Astrocyte of the cerebellum (primary cell): ENCODE data around the gene E2F2.

Experiments
- DNase-seq: peaks from one replicate; pipeline ENCODE4 v3.0.0-alpha.2; 2011; ENCODE audit warnings: low read depth
- H3K4me3 ChIP-seq: 2 replicates; pipeline ENCODE4 v1.5.1; 2011; ENCODE audit warnings: mild to moderate bottlenecking, low read depth, low read length, moderate library complexity
- CTCF ChIP-seq: IDR thresholded peaks from 2 replicates; pipeline ENCODE4 v1.5.1; 2012; ENCODE audit warnings: low read length, low read depth, moderate library complexity, mild to moderate bottlenecking; ENCODE audit errors: missing control alignments
- in situ Hi-C: cut with HindIII; loops from 2 replicates; pipeline ENCODE4 v1.10.0; 2017; ENCODE audit warnings: low sequenced_read_pairs

Gene E2F2

GRCh38 chr1:23567996-23568607 is 37.1 kb upstream of the E2F2 start:
- no peak for TF ChIP-seq CTCF
- in situ Hi-C loops = no loop called here
- H3K4me3 ChIP-seq = peak overlapping the region; percentile 44
- no peak for DNase-seq

GRCh38 chr1:23567629-23567995 is 36.6 kb upstream of the E2F2 start:
- TF ChIP-seq CTCF = no peak
- H3K4me3 ChIP-seq = peak overlapping the region; percentile 44
- no peak for DNase-seq
- in situ Hi-C loops = no loop called here

- no peak overlapping the region for H3K4me3 ChIP-seq
- TF ChIP-seq CTCF = peak; percentile 18
- no peak for DNase-seq
- in situ Hi-C loops = no loop called here
These were observed 35.3 kb upstream of the E2F2 start for GRCh38 chr1:23566304-23566703.

GRCh38 chr1:23565776-23566175 is 34.7 kb upstream of the E2F2 start:
- in situ Hi-C loops = no loop called here
- no peak for DNase-seq
- H3K4me3 ChIP-seq = no peak overlapping the region
- TF ChIP-seq CTCF = no peak

- in situ Hi-C loops = no loop called here
These were observed 33.6 kb upstream of the E2F2 start for GRCh38 chr1:23564529-23565122.

GRCh38 chr1:23563755-23564374 is 32.8 kb upstream of the E2F2 start:
- DNase-seq = no peak
- H3K4me3 ChIP-seq = no peak overlapping the region
- no peak for TF ChIP-seq CTCF
- in situ Hi-C loops = no loop called here

More at GRCh38 chr1:23564529-23565122, 33.6 kb upstream of the E2F2 start:
- no peak for TF ChIP-seq CTCF
- no peak overlapping the region for H3K4me3 ChIP-seq
- no peak for DNase-seq
